NCI-H446 treated with DMSO at 0.1 percent for 48 hours (cell line): ENCODE data around the gene BNC2.

Experiments used
- DNase-seq: peaks from one replicate; lab custom pipeline; 2025; lab: John Stamatoyannopoulos, UW

BNC2 gene

GRCh38 chr9:16755467-16756160 lies 114.9 kb downstream of the BNC2 start:
- DNase-seq, result no peak

DNA sequence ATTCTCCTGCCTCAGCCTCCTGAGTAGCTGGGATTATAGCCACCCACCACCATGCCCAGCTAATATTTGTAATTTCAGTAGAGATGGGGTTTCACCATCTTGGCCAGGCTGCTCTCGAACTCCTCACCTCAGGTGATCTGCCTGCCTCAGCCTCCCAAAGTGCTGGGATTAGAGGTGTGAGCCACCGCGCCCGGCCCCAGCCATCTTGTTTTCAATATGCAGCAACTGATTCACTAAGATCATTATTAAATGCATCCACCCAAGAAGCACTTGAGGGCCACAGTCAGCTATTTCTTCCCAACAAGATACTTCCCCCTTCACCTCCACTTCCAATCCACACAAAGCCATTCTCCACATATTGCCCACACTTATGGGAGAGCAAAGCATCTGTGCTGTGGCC lies 115.8 kb downstream of the BNC2 start:
- no peak for DNase-seq

- DNase-seq, result no peak
These were observed 117.2 kb downstream of the BNC2 start for GRCh38 chr9:16753256-16753655.

GRCh38 chr9:16752601-16753000 lies 117.9 kb downstream of the BNC2 start:
- no peak for DNase-seq

- DNase-seq, result no peak
These were observed 119.9 kb downstream of the BNC2 start for GRCh38 chr9:16750553-16750952.

DNA sequence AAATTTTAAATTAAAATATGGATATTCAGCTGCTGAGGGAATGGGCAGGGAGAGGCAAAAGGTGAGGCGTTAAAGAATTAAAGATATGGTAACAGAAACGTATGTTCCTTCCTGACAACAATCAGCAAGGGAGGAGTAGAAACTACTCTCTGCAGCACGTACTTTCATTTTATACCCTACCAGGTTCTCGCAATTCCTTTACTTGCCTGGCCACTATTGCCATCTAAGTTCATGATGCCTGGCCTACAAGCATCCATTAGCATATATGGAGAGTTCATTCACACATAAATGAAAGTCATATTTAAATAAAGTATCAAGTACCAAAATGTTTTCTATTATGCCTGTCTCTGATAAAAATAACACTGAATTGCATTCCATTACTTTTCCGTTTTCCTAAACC lies 125.1 kb downstream of the BNC2 start:
- DNase-seq, result no peak

- DNase-seq, result no peak
These were observed 126.1 kb downstream of the BNC2 start for GRCh38 chr9:16744394-16744793.

DNA sequence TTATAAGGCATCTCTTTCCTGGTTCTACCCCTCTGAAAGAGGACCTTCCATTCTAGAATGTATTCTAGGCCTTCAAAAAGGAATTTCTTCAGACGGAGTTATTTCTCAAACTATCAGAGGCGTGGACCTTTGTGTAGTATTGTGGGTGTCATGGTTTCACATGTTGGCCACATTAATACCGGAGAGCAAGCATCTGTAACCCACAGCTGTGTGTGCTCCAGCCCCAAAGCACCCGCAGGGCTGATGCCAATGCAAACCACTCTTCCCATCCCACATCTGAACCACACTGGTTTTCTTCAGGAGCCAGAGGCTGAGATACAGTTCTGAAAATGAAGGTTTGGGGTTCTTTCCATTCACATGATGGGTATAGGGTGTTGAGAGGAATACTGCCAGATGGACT lies 127.1 kb downstream of the BNC2 start:
- no peak for DNase-seq

GRCh38 chr9:16735001-16735400 lies 135.5 kb downstream of the BNC2 start:
- DNase-seq, result no peak

DNA sequence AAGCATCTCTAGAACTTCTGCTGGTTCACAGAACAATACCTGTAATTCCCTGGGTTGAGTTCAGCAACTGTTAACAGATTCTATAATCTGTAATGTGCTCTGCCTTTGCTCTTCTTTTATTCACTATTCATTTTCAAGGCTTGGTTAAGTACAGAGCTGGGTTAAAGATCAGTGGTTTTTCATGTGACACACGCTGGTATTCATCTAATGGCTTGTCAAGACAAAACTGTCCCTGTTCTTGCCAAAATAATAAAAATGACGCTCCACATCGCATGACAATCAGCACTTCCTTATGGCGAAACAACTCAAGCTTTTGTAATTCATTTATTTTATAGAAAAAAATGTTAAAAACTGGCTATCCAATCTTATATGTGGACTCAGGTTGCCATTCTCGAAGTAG lies 137.9 kb downstream of the BNC2 start:
- DNase-seq, result no peak

DNA sequence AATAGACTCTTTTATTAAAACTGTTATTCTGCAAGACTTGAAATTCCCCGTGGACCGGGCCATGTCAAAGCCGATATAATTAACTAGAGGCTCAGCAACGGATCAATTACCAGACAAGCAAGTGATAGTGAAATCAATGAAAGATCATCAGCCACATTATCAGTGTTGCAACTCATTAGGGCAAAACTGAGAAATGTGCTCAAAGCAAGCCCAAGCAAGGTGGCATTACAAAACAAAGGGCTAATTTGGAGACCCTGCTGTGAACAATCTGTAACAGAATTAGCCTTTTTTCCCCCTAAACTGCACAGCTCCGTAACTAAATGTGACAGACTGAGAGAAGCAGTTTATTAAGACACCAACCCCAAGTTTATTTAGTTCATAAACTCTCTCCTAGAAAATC lies 140.3 kb downstream of the BNC2 start:
- DNase-seq, result no peak

DNA sequence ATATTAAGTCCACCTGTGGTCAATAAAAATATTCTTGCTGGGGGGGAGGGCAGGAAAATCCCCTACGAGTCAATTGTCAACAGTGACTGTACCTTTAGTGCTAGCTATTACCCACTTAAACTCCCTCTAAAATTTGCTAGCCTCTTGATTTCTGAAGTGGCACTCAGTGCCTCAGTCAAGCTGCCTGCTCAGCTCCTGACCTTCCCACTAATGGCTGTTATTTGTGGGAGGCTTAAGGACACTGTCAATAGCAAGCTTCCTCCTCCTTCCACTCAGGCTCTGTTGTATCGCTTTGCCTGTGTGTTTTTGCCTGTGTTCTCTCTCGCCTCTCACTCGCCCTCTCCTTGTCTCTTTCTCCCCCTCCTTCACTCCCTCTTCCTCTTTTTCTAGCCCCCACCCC lies 140.8 kb downstream of the BNC2 start:
- DNase-seq, result no peak

- peak; percentile 57 for DNase-seq
These were observed 142.3 kb downstream of the BNC2 start for GRCh38 chr9:16728137-16728508.

- peak; percentile 57 for DNase-seq
These were observed 142.9 kb downstream of the BNC2 start for GRCh38 chr9:16727452-16728136.

- DNase-seq, result peak; percentile 78
These were observed 143.6 kb downstream of the BNC2 start for GRCh38 chr9:16726718-16727451.

GRCh38 chr9:16726029-16726428 lies 144.4 kb downstream of the BNC2 start:
- peak; percentile 78 for DNase-seq

DNA sequence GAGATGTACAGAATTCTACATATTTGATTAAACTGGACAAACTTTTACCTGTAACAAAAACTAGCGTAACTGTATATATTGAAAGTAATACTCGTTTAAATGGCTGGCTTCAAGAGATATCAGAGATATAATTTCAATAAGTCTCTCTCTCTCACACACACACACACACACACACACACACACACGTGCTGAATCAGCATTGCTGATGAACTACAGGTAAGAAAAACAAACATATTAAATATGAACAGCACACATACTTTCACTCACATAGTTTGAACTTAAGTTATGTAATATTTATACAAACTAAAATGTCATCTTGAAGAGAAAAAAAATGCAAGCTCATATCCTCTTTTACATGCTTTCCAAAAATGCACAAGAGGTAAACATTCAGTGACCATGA lies 145.4 kb downstream of the BNC2 start:
- DNase-seq, result no peak

- peak; percentile 61 for DNase-seq
These were observed 148.5 kb downstream of the BNC2 start for GRCh38 chr9:16721972-16722371.

- no peak for DNase-seq
These were observed 150.1 kb downstream of the BNC2 start for GRCh38 chr9:16720386-16720785.

DNA sequence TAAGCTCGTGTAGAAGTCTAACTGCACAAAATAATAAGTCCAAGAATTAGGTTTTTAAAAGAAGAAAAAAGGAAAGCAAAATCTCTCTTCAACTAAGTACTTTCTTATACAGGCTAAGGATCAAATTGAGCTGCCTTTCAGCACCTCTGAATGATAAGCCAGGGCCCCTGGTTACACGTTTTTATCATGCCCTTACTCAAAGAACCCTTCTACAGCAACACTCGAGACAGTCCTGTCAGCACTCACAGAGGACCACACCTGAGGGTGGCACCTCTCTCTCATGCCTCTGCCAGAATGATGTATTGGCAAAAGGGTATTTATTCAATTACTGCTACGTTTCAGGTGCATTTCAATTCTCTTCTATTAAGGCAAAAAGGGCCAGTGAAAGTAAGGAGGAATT lies 150.5 kb downstream of the BNC2 start:
- no peak for DNase-seq

- no peak for DNase-seq
These were observed 151.5 kb downstream of the BNC2 start for GRCh38 chr9:16718952-16719351.

DNA sequence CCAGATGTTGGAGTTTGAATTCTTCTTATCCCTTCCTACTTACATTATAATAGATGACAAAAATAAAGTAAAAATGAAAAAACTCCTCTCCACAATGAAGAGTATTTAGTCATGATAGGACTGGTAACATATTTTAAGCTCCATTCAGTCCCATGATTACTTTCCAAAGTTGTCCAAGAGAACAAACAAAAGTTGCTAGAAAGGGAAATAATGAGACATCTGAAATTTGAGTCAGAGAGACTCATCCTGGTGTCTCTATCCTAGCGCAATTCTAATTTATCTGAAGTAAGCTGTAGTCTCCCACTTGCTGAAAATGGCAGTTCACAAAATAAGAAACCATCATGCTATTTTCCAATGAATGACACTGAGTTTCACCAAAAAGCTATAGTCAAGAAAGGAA lies 152.2 kb downstream of the BNC2 start:
- DNase-seq, result no peak

DNA sequence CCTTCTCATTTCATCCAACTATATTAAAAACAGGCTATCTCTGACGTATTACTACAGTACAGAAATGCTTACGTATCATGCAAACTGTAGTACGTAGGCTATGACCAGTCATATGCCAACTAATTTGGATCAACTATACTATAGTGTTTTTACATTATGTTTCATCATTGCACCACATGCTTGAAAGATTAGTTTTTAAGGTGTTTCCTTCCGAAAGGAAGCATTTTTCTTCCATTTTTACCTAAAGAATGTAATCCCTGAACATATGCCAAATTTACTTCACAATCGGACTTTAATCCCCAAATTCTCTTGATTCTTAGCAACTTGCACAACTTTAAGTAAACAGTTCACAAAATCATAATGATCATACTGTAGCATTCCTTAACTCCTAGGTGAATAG lies 153.9 kb downstream of the BNC2 start:
- no peak for DNase-seq
